Endothelial cell of umbilical vein (primary cell): ENCODE measurements around the gene LIN28B. TPM values are rescaled to one million over a fixed set of nuclear protein-coding genes. Genes with fewer than 3 reads are reported as not detected.

Experiments used
- BruUV-seq: library from RNA; stranded (reverse); fragments of 400-500 nt; replicated peaks from 2 replicates; lab custom pipeline; 2021; lab: Mats Ljungman, UMichigan
- CTCF ChIA-PET: fragments of 300-600, 350-600 bp; sonication (Branson Sonifier 250); formaldehyde crosslinking; loops from one replicate; lab custom pipeline; 2021; ENCODE audit warnings: antibody characterized with exemption, inconsistent platforms; lab: Charles Lee
- POLR2A ChIA-PET: fragments of 300-600, 350-600 bp; sonication (Branson Sonifier 250); formaldehyde crosslinking; loops from one replicate; lab custom pipeline; 2021; ENCODE audit warnings: antibody characterized with exemption, inconsistent platforms; lab: Charles Lee
- DNase-seq: peaks from one replicate; pipeline ENCODE4 v3.0.0-alpha.2; 2011; ENCODE audit warnings: low read depth, low spot score
- FAIRE-seq: peaks from 2 replicates; lab custom pipeline; 2011; peaks lifted over from hg19 to GRCh38; lab: Jason Lieb, UNC
- H2AFZ ChIP-seq: 2 replicates; pipeline ENCODE4 v1.6.0; 2012; ENCODE audit warnings: low read depth, low read length, control low read depth, inconsistent platforms
- H3K27ac ChIP-seq: 2 replicates; pipeline ENCODE4 v1.5.1; 2011; ENCODE audit warnings: low read depth, mild to moderate bottlenecking, control low read depth, low read length, moderate library complexity; ENCODE audit not compliant: insufficient read depth
- H3K27me3 ChIP-seq, 2 experiments: 2 replicates each; pipeline versions ENCODE4 v1.6.0 to v1.6.1; 2011; ENCODE audit warnings: low read length in 2 of 2, mixed read lengths in 1 of 2; ENCODE audit not compliant: control insufficient read depth in 2 of 2, insufficient read depth in 2 of 2
- H3K36me3 ChIP-seq, 2 experiments: 2 replicates in 1 of 2; 3 replicates in 1 of 2; pipeline ENCODE4 v1.5.1; 2011; ENCODE audit warnings: low read length in 2 of 2, mild to moderate bottlenecking in 1 of 2, moderate library complexity in 1 of 2; ENCODE audit not compliant: control insufficient read depth in 2 of 2, insufficient read depth in 2 of 2; ENCODE audit errors: extremely low read depth in 1 of 2
- H3K4me1 ChIP-seq: 3 replicates; pipeline ENCODE4 v1.5.1; 2011; ENCODE audit warnings: mild to moderate bottlenecking, low read length; ENCODE audit not compliant: control insufficient read depth, insufficient read depth; ENCODE audit errors: extremely low read depth
- H3K4me2 ChIP-seq: 2 replicates; pipeline ENCODE4 v1.6.1; 2011; ENCODE audit warnings: low read length, control low read depth, mixed read lengths; ENCODE audit not compliant: insufficient read depth
- H3K4me3 ChIP-seq, 3 experiments: fragments of 200-600 bp in 1 of 3; sonication (generic), shearing (Covaris generic) in 1 of 3; replicated peaks in 1 of 3; 2 replicates each; pipeline ENCODE4 v1.5.1; 2011 to 2016; ENCODE audit warnings: control low read depth in 3 of 3, low read length in 3 of 3, mild to moderate bottlenecking in 2 of 3, inconsistent platforms in 1 of 3, low read depth in 1 of 3, moderate library complexity in 1 of 3; ENCODE audit not compliant: insufficient read depth in 1 of 3
- H3K79me2 ChIP-seq: 2 replicates; pipeline ENCODE4 v1.6.0; 2012; ENCODE audit warnings: low read length, inconsistent platforms; ENCODE audit not compliant: control insufficient read depth, insufficient read depth
- H3K9ac ChIP-seq: replicated peaks from 2 replicates; pipeline ENCODE3; 2011; ENCODE audit warnings: low read length, control low read depth; ENCODE audit not compliant: insufficient read depth; ENCODE audit errors: extremely low read depth
- H3K9me1 ChIP-seq: replicated peaks from 3 replicates; pipeline ENCODE4 v1.6.0; 2011; ENCODE audit warnings: mild to moderate bottlenecking, low read length; ENCODE audit not compliant: control insufficient read depth, insufficient read depth; ENCODE audit errors: extremely low read depth
- H3K9me3 ChIP-seq: replicated peaks from 2 replicates; pipeline ENCODE4 v1.5.1; 2012; ENCODE audit warnings: low read length, inconsistent platforms; ENCODE audit not compliant: control insufficient read depth, insufficient read depth
- H4K20me1 ChIP-seq: replicated peaks from 2 replicates; pipeline ENCODE3; 2011; ENCODE audit warnings: mild to moderate bottlenecking, low read length; ENCODE audit not compliant: control insufficient read depth, insufficient read depth; ENCODE audit errors: extremely low read depth
- EZH2 ChIP-seq: IDR thresholded peaks from 2 replicates; pipeline ENCODE4 v1.6.1; 2012; ENCODE audit warnings: borderline replicate concordance, low read depth, mild to moderate bottlenecking, moderate library complexity, low read length, inconsistent platforms; ENCODE audit not compliant: severe bottlenecking
- FOS ChIP-seq: IDR thresholded peaks from 2 replicates; pipeline ENCODE4 v1.6.1; 2011; ENCODE audit warnings: mild to moderate bottlenecking, low read length, moderate library complexity, borderline replicate concordance; ENCODE audit not compliant: insufficient read depth
- GATA2 ChIP-seq: IDR thresholded peaks from 2 replicates; pipeline ENCODE4 v1.7.0; 2011; ENCODE audit warnings: low read depth, mild to moderate bottlenecking, moderate library complexity, mixed read lengths, low read length; ENCODE audit not compliant: insufficient read length, insufficient read depth
- JUN ChIP-seq: IDR thresholded peaks from 2 replicates; pipeline ENCODE4 v1.6.1; 2011; ENCODE audit warnings: borderline replicate concordance, low read depth; ENCODE audit not compliant: insufficient read length, insufficient read depth
- MYC ChIP-seq: IDR thresholded peaks from one replicate; pipeline ENCODE4 v1.6.1; 2011; ENCODE audit warnings: mild to moderate bottlenecking, low read depth, low read length
- POLR2A ChIP-seq: IDR thresholded peaks from 2 replicates; pipeline ENCODE4 v1.6.1; 2012; ENCODE audit warnings: low read depth, mild to moderate bottlenecking, control low read depth, low read length
- POLR2AphosphoS5 ChIP-seq: IDR thresholded peaks from 2 replicates; pipeline ENCODE4 v1.6.1; 2012; ENCODE audit warnings: low read depth, mild to moderate bottlenecking, control low read depth, low read length, moderate library complexity; ENCODE audit not compliant: insufficient read depth
- dilution Hi-C: fragments of 300-500 bp; cut with MboI; formaldehyde crosslinking; loops from one replicate; pipeline ENCODE4 v1.15.0; 2019; ENCODE audit warnings: low sequenced_read_pairs; ENCODE audit not compliant: extremely low pct_ligation_motif_present
- intact Hi-C: fragments of 100-400 bp; cut with micrococcal nuclease; formaldehyde crosslinking; loops from one replicate; pipeline ENCODE4 v1.10.0; 2022
- polyA plus RNA-seq, 4 experiments: library from polyadenylated mRNA; depleted of rRNA in 3 of 4; stranded (reverse) in 3 of 4; unstranded in 1 of 4; fragments of >200 nt; gene quantifications; 2 replicates each; pipeline versions ENCODE4 v1.2.1 to v1.2.3, GENCODE V29; 2011 to 2012; ENCODE audit warnings: missing spikeins in 1 of 4
- total RNA-seq: library from RNA; stranded (reverse); gene quantifications from 2 replicates; pipeline ENCODE4 v1.2.3, GENCODE V29; 2021
- TF ChIP-seq, protein P1 (sequence below): IDR thresholded peaks from 2 replicates; pipeline ENCODE4 v1.6.1; 2011; ENCODE audit not compliant: insufficient read depth, insufficient read length
- TF ChIP-seq, protein P2 (sequence below), 2 donors: IDR thresholded peaks; 1 replicate in 1 of 2; 2 replicates in 1 of 2; pipeline ENCODE4 v1.5.1; 2011; ENCODE audit warnings: low read length in 2 of 2, mild to moderate bottlenecking in 2 of 2, moderate library complexity in 2 of 2, control low read depth in 1 of 2, inconsistent platforms in 1 of 2, low read depth in 1 of 2; ENCODE audit not compliant: insufficient read depth in 1 of 2; ENCODE audit errors: extremely low read depth in 1 of 2

Gene LIN28B
- total and polyA plus RNA-seq, 2 donors (not counting 3 experiments of a cell fraction or from before 2014, with no cell fraction given) = not detected

DNA sequence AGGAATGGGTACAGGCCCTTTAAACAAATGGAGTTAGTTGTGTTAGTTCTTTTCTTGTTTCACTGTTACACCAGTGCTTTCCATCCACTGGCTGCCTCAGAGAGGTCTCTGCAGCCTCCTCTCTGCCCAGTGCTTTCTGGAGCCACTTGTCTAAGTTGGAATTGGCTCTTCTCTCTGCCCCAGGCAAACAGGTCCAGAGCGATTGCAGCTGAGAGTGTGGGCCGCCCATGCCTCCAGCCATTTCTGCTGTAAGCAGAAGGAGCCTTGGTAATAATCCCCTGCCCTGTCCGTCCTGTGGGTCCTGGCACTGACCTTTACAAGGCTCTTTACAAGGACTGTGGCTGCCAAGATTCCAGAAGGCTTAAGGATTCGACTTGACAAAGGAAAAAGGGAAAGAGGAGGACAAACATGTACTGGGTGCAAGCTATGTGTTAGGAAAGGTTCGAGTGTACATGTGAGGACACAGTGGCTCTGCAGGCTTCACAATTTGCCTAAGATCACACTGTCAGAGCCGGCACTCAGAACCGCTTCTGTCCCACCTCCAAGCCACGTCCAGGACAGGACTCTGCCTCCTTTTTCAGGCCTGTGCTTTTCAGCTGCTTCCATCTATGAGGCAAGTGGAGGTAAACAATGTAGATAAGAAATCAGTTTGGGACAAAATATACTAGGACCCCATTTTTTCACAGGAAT lies 134.4 kb downstream of the LIN28B start:
- no peak for DNase-seq
- no peak for TF ChIP-seq MYC
- TF ChIP-seq GATA2 = no peak
- TF ChIP-seq, protein P1, sequence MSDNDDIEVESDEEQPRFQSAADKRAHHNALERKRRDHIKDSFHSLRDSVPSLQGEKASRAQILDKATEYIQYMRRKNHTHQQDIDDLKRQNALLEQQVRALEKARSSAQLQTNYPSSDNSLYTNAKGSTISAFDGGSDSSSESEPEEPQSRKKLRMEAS = no peak
- no peak for TF ChIP-seq JUN
- no peak for TF ChIP-seq POLR2A
- no peak for TF ChIP-seq POLR2AphosphoS5
- no peak for TF ChIP-seq FOS
- no peak for TF ChIP-seq EZH2
- TF ChIP-seq, protein P2, sequence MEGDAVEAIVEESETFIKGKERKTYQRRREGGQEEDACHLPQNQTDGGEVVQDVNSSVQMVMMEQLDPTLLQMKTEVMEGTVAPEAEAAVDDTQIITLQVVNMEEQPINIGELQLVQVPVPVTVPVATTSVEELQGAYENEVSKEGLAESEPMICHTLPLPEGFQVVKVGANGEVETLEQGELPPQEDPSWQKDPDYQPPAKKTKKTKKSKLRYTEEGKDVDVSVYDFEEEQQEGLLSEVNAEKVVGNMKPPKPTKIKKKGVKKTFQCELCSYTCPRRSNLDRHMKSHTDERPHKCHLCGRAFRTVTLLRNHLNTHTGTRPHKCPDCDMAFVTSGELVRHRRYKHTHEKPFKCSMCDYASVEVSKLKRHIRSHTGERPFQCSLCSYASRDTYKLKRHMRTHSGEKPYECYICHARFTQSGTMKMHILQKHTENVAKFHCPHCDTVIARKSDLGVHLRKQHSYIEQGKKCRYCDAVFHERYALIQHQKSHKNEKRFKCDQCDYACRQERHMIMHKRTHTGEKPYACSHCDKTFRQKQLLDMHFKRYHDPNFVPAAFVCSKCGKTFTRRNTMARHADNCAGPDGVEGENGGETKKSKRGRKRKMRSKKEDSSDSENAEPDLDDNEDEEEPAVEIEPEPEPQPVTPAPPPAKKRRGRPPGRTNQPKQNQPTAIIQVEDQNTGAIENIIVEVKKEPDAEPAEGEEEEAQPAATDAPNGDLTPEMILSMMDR (IDR thresholded peaks at IDR 0.05; ENCODE audit: extremely low read depth in 1 of 2, insufficient read depth in 1 of 2, low read depth in 1 of 2, low read length in 2 of 2) = no peak
- Histone ChIP-seq H3K4me2 (no peak overlapping the region), H3K27ac (no peak overlapping the region), H3K79me2 (no peaks in the 10 kb centered on the region), H3K27me3 (peaks cover 0 to 2% of the 10 kb centered on the region in 2 experiments), H3K4me3 (no peak overlapping the region), H3K9me1 (no peaks in the 10 kb centered on the region), H3K4me1 (no peaks in the 10 kb centered on the region), H4K20me1 (no peaks in the 10 kb centered on the region), H3K36me3 (no peaks in the 10 kb centered on the region), H2AFZ (no peak overlapping the region), H3K9me3 (no peaks in the 10 kb centered on the region), H3K9ac (no peak overlapping the region)
- dilution Hi-C loops (loop anchor here (25.0 kb wide), 1 partner anchor 321 kb away; the partner anchor contains the start of gene PREP), intact Hi-C loops (no loop called here)
- ChIA-PET CTCF (interaction anchor here (0.9 to 6.5 kb wide), 3 partner anchors 93 to 312 kb away, joined by 4 to 116 read pairs (median 20); partner anchors contain the start of gene PREP), POLR2A (interaction anchor here (0.6 kb wide), 1 partner anchor 20 kb away, joined by 4 read pairs; no protein-coding TSS in a partner anchor)
- FAIRE-seq = no peak
- BruUV-seq = no TSS peak
